ENCODE results near the gene IDH3G. TPM values are rescaled to one million over a fixed set of nuclear protein-coding genes. Genes with fewer than 3 reads are reported as not detected.
"Not testable (repeated sequence)": the region's sequence is repeated elsewhere in the genome, so short reads cannot be mapped to it uniquely, and the experiment has no call there.

The IDH3G gene
- total RNA-seq, 5 donors from 2014 or later (not counting 1 experiment from before 2014, with no cell fraction given): 47.7 to 54.6 (median 51.8) TPM

- CTCF ChIA-PET; H3K9me3 ChIP-seq; ATAC-seq (replicated peaks in 1 of 4); H3K9me3 Mint-ChIP-seq; DNase-seq; H3K36me3 ChIP-seq (ENCODE audit: control insufficient read depth in 2 of 2, extremely low read depth in 1 of 2, insufficient read depth in 1 of 2, low read length in 1 of 2); H3K27me3 ChIP-seq (replicated peaks in 1 of 2; ENCODE audit: control insufficient read depth in 2 of 2, extremely low read depth in 1 of 2, insufficient read depth in 2 of 2, low read length in 1 of 2); POLR2A ChIA-PET; H3K36me3 Mint-ChIP-seq; H3K27ac ChIP-seq (ENCODE audit: low read length); H3K27ac Mint-ChIP-seq; H3K4me3 ChIP-seq (ENCODE audit: control insufficient read depth in 1 of 2, extremely low read depth in 1 of 2, low read length in 1 of 2): not testable (repeated sequence)
- H3K4me1 Mint-ChIP-seq: peaks cover 49 to 56% (median 55%) of the 10 kb centered on the region in 3 donors
- WGBS (ENCODE audit: insufficient coverage): no CpG with 5 or more reads among the region's 9 CpGs
- peaks cover 0 to 13% of the 10 kb centered on the region in 2 donors for H3K27me3 Mint-ChIP-seq
- peaks cover 17 to 75% of the 10 kb centered on the region in 2 experiments for H3K4me1 ChIP-seq (ENCODE audit: control insufficient read depth in 1 of 2, extremely low read depth in 1 of 2, insufficient read depth in 2 of 2, low read length in 2 of 2)
- H3K4me3 Mint-ChIP-seq: peak overlapping the region in 1 of 3 donors; percentile 64
Measured at GRCh38 chrX:153818064-153818463, 23.9 kb upstream of the IDH3G start.

DNA sequence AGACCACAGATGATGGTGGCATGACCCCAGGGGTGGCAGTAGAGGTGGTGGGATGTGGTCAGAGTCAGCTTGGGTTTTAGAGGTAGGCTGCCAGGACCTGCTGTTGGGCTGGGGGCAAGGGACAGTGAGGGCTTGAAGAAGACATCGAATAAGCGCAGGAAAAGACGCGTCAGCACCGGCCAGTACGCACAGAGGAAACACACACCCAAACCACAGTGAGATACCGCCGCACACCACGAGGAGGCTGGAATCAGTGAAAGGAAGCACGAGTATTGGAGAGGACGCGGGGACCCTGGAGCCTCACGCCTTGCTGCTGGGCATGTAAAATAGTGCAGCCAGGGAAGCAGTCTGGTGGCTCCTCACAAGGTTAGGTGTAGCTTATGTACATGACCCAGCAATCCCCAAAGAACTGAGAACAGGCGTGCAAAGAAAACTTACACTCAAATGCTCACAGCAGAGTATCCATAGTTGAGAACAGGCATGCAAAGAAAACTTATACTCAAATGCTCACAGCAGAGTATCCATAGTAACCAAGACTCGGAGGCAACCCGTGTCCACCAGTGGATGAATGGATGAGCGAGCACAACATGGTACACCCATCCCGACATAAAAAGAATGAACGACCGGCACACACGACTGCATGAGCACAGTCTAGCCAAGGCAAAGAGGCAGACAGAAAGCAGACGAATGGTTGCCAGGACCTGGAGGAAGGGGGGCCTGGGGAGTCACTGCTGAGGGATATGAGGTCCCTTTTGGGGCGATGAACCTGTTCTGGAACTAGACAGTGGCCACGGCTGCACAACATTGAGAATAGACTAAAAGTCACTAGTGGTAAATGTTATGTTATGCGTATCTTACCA lies 22.9 kb upstream of the IDH3G start:
- DNase-seq: peak in 30 of 35 experiments; percentile 6 to 67 (median 38)
- 70% methylated on average over 6 of the region's 25 CpGs for WGBS (ENCODE audit: insufficient coverage)
- no peaks in the 10 kb centered on the region for H3K9me3 Mint-ChIP-seq

DNA sequence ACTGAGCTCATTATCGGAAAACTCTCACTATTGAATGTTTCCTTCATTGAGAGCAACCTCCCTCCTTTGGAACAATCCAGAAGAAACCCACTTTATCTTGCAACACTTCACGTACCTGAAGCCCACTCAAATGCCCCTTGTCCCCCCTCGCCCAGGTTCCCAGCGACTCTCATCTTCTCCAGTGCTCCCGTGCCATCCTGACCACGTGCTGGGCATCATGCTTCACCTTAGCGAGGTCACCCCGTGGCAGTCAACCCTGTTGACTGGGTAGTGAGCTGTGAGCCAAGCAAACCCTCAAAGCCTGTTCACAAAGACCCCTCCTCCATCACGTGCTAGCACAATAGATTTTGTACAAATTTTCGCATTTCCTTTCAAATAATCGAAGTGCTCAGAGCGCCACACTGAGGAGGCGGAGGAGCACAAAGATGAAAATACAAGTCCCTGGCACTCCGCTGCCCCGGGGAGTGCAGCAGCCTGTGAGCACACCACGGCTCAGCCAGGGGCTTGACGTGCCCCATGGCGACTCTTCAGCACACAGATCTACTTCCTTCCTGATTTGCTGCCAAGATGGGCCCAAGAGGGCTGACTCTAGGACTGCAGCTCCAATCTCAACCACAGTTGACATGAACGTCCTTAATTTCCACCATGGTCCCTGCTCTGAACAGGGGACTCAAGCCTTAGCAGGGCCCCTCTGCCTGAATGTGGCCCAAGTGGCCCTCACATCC lies 20.6 kb upstream of the IDH3G start:
- H3K36me3 Mint-ChIP-seq: no peaks in the 10 kb centered on the region
- peak overlapping the region in 1 of 2 donors; percentile 16 for H3K27ac Mint-ChIP-seq
- Histone ChIP-seq H3K9me3 (no peaks in the 10 kb centered on the region), H3K27me3 (replicated peaks in 1 of 2; ENCODE audit: control insufficient read depth in 2 of 2, extremely low read depth in 1 of 2, insufficient read depth in 2 of 2, low read length in 1 of 2) (peaks cover 0 to 6% of the 10 kb centered on the region in 2 experiments), H3K4me3 (ENCODE audit: control insufficient read depth in 1 of 2, extremely low read depth in 1 of 2, low read length in 1 of 2) (no peak overlapping the region), H3K4me1 (ENCODE audit: control insufficient read depth in 1 of 2, extremely low read depth in 1 of 2, insufficient read depth in 2 of 2, low read length in 2 of 2) (peaks cover 6 to 45% of the 10 kb centered on the region in 2 experiments), H3K36me3 (ENCODE audit: control insufficient read depth in 2 of 2, extremely low read depth in 1 of 2, insufficient read depth in 1 of 2, low read length in 1 of 2) (no peaks in the 10 kb centered on the region), H3K27ac (ENCODE audit: low read length) (no peak overlapping the region)
- POLR2A ChIA-PET: no interaction called here
- no peak for DNase-seq
- ATAC-seq (replicated peaks in 1 of 4): no peak
- no peak overlapping the region for H3K4me3 Mint-ChIP-seq
- CTCF ChIA-PET: no interaction called here
- 59% methylated on average over 14 of the region's 19 CpGs for whole genome bisulfite sequencing (ENCODE audit: insufficient coverage)
- H3K9me3 Mint-ChIP-seq: no peaks in the 10 kb centered on the region
- peaks cover 0 to 29% of the 10 kb centered on the region in 2 donors for H3K27me3 Mint-ChIP-seq
- peaks cover 28 to 34% (median 33%) of the 10 kb centered on the region in 3 donors for H3K4me1 Mint-ChIP-seq

More for the DNA sequence above, 22.9 kb upstream of the IDH3G start:
- CTCF ChIA-PET: no interaction called here
- Histone ChIP-seq H3K36me3 (ENCODE audit: control insufficient read depth in 2 of 2, extremely low read depth in 1 of 2, insufficient read depth in 1 of 2, low read length in 1 of 2) (no peaks in the 10 kb centered on the region), H3K4me3 (ENCODE audit: control insufficient read depth in 1 of 2, extremely low read depth in 1 of 2, low read length in 1 of 2) (no peak overlapping the region), H3K27me3 (replicated peaks in 1 of 2; ENCODE audit: control insufficient read depth in 2 of 2, extremely low read depth in 1 of 2, insufficient read depth in 2 of 2, low read length in 1 of 2) (peaks cover 0 to 6% of the 10 kb centered on the region in 2 experiments), H3K27ac (ENCODE audit: low read length) (no peak overlapping the region), H3K4me1 (ENCODE audit: control insufficient read depth in 1 of 2, extremely low read depth in 1 of 2, insufficient read depth in 2 of 2, low read length in 2 of 2) (peaks cover 15 to 67% of the 10 kb centered on the region in 2 experiments), H3K9me3 (no peaks in the 10 kb centered on the region)
- H3K27me3 Mint-ChIP-seq: peaks cover 0 to 18% of the 10 kb centered on the region in 2 donors
- no peaks in the 10 kb centered on the region for H3K36me3 Mint-ChIP-seq
- H3K4me3 Mint-ChIP-seq: peak overlapping the region; percentile 0 to 64 (median 8)
- peak; percentile 29 to 65 (median 54) for ATAC-seq (replicated peaks in 1 of 4)
- no peak overlapping the region for H3K27ac Mint-ChIP-seq
- H3K4me1 Mint-ChIP-seq: peaks cover 41 to 48% (median 48%) of the 10 kb centered on the region in 3 donors
- POLR2A ChIA-PET: no interaction called here

DNA sequence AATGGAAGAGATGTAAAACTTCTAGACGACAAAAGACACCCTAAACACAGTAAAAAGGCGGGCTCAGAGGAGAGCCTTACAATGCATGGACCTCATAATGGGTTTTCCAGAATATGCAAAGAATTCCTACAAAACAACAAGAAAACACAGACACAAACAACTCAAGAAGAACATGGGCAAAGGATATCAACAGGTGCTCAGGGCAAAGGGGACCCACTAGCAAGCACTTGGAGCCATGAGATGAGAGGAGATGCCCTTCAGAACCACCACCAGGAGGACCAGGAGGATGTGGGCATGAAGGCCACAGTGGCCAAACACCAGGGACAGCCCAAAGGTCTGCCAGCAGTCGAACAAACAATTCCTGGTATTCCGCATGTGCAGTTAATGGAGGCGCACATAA lies 19.0 kb upstream of the IDH3G start:
- H3K36me3 Mint-ChIP-seq: no peaks in the 10 kb centered on the region

GRCh38 chrX:153812220-153812619 lies 18.0 kb upstream of the IDH3G start:
- POLR2A ChIA-PET: no interaction called here
- Histone ChIP-seq H3K4me1 (ENCODE audit: control insufficient read depth in 1 of 2, extremely low read depth in 1 of 2, insufficient read depth in 2 of 2, low read length in 2 of 2) (peaks cover 4 to 21% of the 10 kb centered on the region in 2 experiments), H3K27ac (ENCODE audit: low read length) (no peak overlapping the region), H3K27me3 (replicated peaks in 1 of 2; ENCODE audit: control insufficient read depth in 2 of 2, extremely low read depth in 1 of 2, insufficient read depth in 2 of 2, low read length in 1 of 2) (peaks cover 0 to 6% of the 10 kb centered on the region in 2 experiments), H3K9me3 (no peaks in the 10 kb centered on the region), H3K36me3 (ENCODE audit: control insufficient read depth in 2 of 2, extremely low read depth in 1 of 2, insufficient read depth in 1 of 2, low read length in 1 of 2) (no peaks in the 10 kb centered on the region), H3K4me3 (ENCODE audit: control insufficient read depth in 1 of 2, extremely low read depth in 1 of 2, low read length in 1 of 2) (no peak overlapping the region)
- H3K9me3 Mint-ChIP-seq: no peaks in the 10 kb centered on the region
- no peak for DNase-seq
- 92% methylated on average over 5 of the region's 14 CpGs for WGBS (ENCODE audit: insufficient coverage)
- CTCF ChIA-PET: no interaction called here
- peaks cover 0 to 29% of the 10 kb centered on the region in 2 donors for H3K27me3 Mint-ChIP-seq
- H3K36me3 Mint-ChIP-seq: no peaks in the 10 kb centered on the region
- H3K4me1 Mint-ChIP-seq: peaks cover 16 to 18% (median 16%) of the 10 kb centered on the region in 3 donors
- H3K4me3 Mint-ChIP-seq: no peak overlapping the region
- no peak for ATAC-seq (replicated peaks in 1 of 4)
- no peak overlapping the region for H3K27ac Mint-ChIP-seq

More for the DNA sequence above, 19.0 kb upstream of the IDH3G start:
- peaks cover 22 to 27% (median 22%) of the 10 kb centered on the region in 3 donors for H3K4me1 Mint-ChIP-seq
- no peak overlapping the region for H3K4me3 ChIP-seq (ENCODE audit: control insufficient read depth in 1 of 2, extremely low read depth in 1 of 2, low read length in 1 of 2)
- ChIA-PET CTCF (no interaction called here), POLR2A (no interaction called here)
- no peak overlapping the region for H3K4me3 Mint-ChIP-seq
- no peaks in the 10 kb centered on the region for H3K36me3 ChIP-seq (ENCODE audit: control insufficient read depth in 2 of 2, extremely low read depth in 1 of 2, insufficient read depth in 1 of 2, low read length in 1 of 2)
- no peaks in the 10 kb centered on the region for H3K9me3 ChIP-seq
- H3K27ac Mint-ChIP-seq: no peak overlapping the region
- peaks cover 4 to 31% of the 10 kb centered on the region in 2 experiments for H3K4me1 ChIP-seq (ENCODE audit: control insufficient read depth in 1 of 2, extremely low read depth in 1 of 2, insufficient read depth in 2 of 2, low read length in 2 of 2)
- ATAC-seq (replicated peaks in 1 of 4) (no peak), DNase-seq (no peak)
- peaks cover 0 to 6% of the 10 kb centered on the region in 2 experiments for H3K27me3 ChIP-seq (replicated peaks in 1 of 2; ENCODE audit: control insufficient read depth in 2 of 2, extremely low read depth in 1 of 2, insufficient read depth in 2 of 2, low read length in 1 of 2)
- peaks cover 0 to 29% of the 10 kb centered on the region in 2 donors for H3K27me3 Mint-ChIP-seq
- H3K27ac ChIP-seq (ENCODE audit: low read length): no peak overlapping the region
- 100% methylated on average over 2 of the region's 5 CpGs for WGBS (ENCODE audit: insufficient coverage)
- H3K9me3 Mint-ChIP-seq: no peaks in the 10 kb centered on the region

GRCh38 chrX:153807976-153808375 lies 13.8 kb upstream of the IDH3G start:
- Histone ChIP-seq H3K27me3 (replicated peaks in 1 of 2; ENCODE audit: control insufficient read depth in 2 of 2, extremely low read depth in 1 of 2, insufficient read depth in 2 of 2, low read length in 1 of 2) (no peaks in the 10 kb centered on the region), H3K36me3 (ENCODE audit: control insufficient read depth in 2 of 2, extremely low read depth in 1 of 2, insufficient read depth in 1 of 2, low read length in 1 of 2) (no peaks in the 10 kb centered on the region), H3K4me1 (ENCODE audit: control insufficient read depth in 1 of 2, extremely low read depth in 1 of 2, insufficient read depth in 2 of 2, low read length in 2 of 2) (peaks cover 0 to 2% of the 10 kb centered on the region in 2 experiments), H3K27ac (ENCODE audit: low read length) (no peak overlapping the region), H3K9me3 (no peaks in the 10 kb centered on the region), H3K4me3 (ENCODE audit: control insufficient read depth in 1 of 2, extremely low read depth in 1 of 2, low read length in 1 of 2) (no peak overlapping the region)
- Mint-ChIP-seq H3K4me1 (no peaks in the 10 kb centered on the region), H3K9me3 (no peaks in the 10 kb centered on the region), H3K27ac (no peak overlapping the region), H3K27me3 (peaks cover 0 to 15% of the 10 kb centered on the region in 2 donors), H3K36me3 (no peaks in the 10 kb centered on the region), H3K4me3 (no peak overlapping the region)
- no peak for DNase-seq
- ChIA-PET CTCF (interaction anchor here in 1 of 2 donors (1.0 kb wide), 1 partner anchor 12 kb away, joined by 3 read pairs; no protein-coding TSS in a partner anchor), POLR2A (no interaction called here)
- WGBS (ENCODE audit: insufficient coverage): 90% methylated on average over 16 of the region's 19 CpGs
- no peak for ATAC-seq (replicated peaks in 1 of 4)

Data from T-cell (primary cell).